ENCODE data around the gene PPFIA2.

GRCh38 chr12:81726634-81727033 is 32.5 kb downstream of the PPFIA2 start:
- TF ChIP-seq CTCF (conservative IDR thresholded peaks at IDR 0.05) = no peak
- no peak for TF ChIP-seq ZFX (IDR thresholded peaks at IDR 0.05)
